GM21381 (cell line): Measurements from ENCODE around the gene EPHA4.
A peak's percentile ranks its signal among the peaks of the same experiment; 100 is the strongest.

Experiments used
- ATAC-seq: cut with Tn5 transposase; IDR thresholded peaks from one replicate; pipeline ENCODE4 v1.9.1; 2021; ENCODE audit warnings: mild to moderate bottlenecking, moderate library complexity; ENCODE audit not compliant: unreplicated experiment

The EPHA4 gene

DNA sequence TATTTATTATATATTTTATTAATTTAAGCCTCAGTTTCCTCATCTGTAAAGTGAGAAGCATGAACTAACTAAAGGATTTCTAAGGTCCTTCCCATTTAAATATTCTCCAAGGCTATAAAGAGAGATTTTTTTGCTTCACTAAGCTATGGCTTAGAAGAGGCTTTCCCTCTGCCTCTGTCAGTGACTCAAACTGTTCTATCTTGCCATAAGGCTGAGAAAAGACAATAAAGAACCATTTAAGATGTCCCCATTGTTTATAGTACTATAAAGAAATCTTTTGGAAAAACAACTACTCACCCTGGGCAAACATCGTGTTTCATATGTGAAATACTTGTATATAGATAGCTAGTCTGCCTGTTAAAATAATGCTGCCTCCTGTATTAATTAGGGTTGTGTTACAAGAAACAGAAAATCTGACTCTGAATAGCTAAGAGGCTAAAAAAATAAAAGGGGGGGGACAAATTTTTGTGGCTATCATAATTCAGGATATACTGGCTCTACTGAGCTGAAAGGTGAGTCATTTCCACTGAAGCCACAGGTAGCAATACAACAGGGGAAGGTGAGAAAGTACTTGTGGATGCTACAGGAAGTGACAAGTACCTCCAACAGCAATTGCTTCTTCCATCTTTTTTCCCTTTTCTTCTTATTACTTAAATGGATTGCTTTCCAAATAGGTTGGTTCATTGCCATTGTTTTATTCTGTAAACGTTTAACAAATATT lies 25.4 kb downstream of the EPHA4 start:
- ATAC-seq, result no peak

DNA sequence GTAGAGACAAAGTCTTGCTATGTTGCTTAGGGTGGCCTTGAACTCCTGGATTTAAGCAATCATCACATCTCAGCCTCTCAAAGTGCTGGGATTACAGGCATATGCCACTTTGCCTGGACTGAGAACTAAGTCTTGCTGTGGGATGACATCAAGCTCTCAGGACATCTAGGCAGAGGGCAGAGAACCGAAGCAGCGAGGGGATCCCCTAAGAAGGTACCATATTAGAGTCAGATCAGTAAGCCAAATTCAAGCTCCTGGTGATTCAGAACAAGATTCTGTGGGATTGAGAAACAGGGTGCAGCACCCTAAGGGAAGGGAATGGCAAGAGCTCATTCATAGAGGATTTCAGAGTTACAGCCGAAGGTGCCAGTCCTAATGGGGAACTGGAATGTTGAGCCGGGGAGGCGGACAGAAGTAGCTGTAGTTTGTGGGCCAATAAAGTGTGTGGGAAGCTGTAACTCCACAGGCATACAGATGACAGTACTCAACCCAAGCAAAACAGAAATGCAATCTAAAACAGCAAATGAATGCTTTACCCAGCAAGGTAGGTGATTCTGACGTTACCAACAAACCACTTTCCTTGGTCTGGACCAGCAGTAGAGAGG lies 30.9 kb downstream of the EPHA4 start:
- no peak for ATAC-seq

DNA sequence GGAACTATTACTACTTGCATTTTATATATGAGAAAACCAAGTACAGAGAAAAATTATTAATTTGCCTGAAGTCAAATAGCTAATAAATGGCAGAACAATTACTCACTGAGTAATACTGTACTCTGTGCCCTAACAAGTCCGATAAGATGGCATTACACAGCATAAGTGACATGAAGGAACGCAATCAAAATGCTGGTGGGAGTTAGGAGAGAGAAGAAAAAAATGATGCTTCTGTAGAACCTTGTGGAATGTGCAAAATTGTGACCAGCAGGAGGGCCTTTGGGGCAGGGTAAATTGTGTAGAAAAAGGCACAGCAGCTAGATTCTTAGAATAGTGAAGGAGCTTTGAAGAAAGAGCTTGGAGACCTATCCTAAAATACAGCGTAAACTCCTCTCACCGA lies 32.9 kb downstream of the EPHA4 start:
- no peak for ATAC-seq

DNA sequence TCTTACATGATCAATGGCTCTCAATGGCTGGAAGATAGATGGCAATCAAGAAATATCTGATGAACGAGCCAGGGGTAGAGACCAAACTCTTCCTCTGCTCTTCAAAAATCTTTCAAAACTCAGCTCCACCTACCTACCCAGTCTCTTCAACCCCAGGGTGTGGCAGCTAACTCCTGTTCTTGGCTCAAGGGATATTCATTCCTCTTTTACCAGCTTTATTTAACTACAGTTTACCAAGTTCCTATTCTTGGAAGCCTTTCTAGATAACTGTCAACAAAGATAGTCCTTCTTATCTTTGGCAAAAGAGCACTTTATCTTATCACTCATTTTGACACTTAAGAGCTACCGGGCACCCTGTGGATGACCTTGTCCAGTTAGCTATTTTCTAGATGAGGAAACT lies 36.3 kb downstream of the EPHA4 start:
- no peak for ATAC-seq

DNA sequence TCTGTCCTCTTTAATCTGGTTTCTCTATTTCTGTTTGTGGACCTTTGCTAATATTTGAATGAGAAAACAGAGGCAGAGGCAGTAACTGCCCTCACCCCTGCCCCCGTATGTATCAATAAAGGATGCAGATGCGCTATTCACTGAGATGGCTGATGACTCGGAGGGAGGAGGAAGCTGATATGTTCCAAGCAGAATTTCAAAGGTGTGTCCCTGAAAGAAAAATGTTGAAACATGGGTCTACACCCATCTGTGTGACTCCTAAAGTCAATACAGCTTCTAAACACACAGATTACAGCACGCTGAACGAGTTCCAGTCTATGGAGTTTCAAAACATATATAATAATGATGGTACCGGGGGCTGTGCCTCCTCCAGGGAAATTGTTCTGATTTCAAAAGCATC lies 38.8 kb downstream of the EPHA4 start:
- no peak for ATAC-seq

DNA sequence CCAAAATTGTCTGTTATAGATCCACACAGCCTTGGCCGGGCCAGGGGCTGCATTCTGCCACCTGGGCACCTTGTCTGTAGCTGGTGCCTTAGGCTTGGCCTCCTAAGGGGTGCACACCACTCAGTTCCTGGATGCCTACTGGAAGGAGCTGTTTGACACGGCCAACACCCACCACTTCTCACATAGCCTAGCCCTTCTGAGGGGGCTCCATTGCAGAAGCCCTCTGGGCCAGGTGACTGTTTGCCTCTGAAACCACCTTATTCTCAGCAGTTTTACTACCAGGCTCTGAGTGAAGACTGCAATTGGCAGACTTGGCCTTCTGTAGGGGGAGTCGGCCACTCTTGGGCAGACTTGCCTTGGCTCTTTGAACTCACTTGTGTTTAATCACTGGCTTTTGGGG lies 39.5 kb downstream of the EPHA4 start:
- no peak for ATAC-seq

DNA sequence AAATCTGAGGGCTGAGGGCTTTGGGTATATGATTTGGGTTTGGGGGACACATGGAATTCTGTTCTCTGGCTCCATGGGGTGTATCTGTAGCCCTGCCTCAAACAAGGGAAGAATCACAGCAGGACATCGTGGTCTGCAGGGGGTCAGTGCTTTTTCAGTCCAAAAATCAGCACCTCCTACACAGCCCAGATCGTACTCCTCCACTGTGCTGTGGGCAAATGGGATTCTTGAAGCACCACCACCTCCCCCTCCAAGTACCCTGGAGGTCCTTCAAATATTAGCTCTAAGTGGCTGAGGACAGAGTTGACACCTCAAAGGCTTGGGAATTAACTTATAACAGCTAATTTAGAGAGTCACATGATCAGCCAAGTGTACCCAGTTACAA lies 41.5 kb downstream of the EPHA4 start:
- ATAC-seq, result no peak

DNA sequence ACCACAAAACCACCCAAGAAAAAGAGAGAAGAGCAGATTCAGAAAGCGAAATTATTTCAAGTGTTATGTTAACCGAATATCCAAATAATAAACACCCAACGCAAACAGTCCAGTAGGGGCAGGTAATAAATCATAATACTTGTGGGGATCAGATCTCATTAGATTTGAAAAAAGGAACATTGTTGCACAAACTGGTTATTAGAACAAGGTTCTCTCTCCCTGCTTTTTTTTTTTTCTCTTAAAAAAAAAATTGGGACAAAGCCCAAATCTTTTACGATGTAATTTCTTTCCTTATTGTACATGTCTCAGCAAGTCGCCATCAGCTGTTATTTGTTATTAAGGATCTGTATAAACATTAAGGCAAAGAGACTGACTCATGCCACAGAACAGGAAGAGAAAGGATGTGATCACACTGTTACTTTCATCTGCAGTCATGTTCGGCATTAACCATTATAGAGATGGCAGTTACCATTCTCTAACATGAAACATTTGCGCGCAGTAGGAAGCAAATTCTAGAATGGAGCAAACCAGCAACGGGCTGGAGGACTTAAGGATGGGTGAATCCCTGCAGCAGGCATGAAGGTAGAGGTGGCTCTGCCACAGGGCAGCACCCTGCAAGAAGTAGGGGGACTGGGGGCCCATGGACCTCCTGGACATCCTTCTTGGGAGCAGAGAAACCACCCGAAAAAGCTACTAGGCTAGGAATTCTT lies 42.0 kb downstream of the EPHA4 start:
- no peak for ATAC-seq

DNA sequence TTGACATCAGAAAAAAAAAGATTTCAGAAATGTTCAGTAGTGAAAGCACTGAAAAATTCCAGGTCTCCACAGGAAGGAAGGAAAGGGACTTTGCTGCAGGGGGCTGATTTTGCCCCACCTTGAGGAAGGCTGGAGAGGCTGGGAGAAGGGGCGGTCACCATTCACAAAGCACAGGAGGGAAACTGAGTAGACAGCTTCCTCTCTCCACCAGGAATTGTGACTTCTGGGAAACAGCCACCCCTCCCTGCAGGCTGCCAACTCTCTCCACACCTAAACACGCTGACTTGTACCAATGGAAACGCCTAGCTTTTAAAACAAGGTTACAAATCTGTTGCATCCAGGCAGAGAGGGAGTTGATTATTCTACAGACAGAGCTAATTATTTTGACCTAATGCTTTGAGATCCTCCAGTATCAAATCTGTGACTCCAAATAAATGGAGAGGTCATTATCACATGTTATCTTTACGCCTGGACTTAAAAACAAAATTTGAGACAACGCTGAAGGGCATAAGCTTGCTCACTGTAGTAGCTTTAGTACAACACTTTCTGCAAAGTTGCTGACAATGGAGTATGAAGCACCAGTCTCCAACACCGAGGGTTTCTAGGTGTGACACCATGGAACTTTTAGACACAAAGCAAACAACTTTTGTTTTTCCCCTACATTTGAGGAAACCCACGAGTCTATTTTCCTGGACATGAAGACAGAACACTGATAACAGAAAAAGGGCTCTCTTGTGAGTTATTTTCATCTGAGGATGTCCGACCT lies 42.7 kb downstream of the EPHA4 start:
- ATAC-seq, result no peak

DNA sequence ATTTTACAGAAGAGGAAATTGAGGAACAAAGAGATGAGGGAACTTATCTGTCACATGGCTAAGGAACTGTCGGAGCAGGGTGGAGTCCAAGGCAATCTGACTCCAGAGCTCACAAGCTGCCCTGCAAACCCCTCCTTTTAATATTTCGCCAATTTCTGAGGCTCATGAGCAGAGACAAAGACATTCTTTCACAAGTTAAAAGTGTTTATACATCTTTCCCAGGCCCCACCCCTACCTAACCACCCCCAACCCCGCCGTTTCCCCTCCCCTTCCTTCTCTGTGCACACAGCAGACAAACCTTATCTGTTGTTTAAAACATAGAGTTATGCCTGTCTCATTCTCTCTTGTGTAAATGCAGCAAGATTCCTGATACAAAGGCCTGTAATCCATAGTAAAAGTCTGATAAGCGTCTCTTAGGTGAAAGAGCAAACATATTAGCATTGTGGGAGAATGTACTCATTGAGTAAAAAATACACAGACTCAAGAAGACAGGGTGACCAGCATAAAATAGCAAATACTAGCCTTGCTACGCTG lies 44.3 kb downstream of the EPHA4 start:
- no peak for ATAC-seq

DNA sequence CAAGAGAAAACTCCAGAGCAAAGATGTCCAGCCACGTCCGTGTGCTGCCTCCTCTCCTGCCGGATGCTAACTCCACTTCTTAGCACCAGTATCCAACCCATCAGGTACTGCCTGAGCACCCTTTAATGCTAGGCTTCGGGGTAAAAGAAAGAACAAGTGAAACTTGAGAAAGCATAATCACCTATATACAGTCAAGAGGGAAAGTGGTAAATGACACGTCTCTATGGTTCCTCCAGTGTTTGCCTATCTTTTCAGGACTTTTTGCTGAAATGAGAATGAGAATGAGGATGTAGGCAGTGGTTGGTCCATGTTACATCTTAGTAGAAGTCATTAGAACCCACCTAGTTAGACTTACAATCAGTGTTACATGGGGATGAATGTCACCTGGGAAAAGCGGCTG lies 47.9 kb downstream of the EPHA4 start:
- no peak for ATAC-seq

DNA sequence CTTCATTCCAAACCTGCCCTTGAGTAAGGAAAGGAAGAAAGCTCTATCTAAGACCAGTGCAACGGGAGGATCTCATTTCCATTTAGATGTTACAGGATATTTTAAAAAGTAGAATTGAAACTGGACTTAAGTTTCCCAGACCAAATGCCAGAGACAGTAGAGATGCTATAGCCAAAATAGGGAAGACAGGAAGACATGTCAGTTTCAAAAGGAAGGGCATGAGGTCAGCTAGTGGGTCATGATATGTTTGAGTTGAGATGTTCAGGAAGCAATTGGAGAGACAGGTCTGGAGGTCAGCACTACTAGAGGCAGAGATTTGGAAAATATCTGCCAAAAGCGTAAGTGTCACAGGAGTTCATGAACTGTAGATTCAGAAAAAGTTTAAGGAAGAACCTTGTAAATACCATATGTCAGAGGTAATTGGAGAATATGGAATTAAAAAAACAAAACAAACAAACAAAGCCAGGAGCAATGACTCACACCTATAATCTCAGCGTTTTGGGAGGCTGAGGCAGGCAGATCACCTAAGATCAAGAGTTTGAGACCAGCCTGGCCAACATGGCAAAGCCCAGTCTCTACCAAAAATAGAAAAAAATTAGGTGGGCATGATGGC lies 50.8 kb downstream of the EPHA4 start:
- ATAC-seq, result no peak

DNA sequence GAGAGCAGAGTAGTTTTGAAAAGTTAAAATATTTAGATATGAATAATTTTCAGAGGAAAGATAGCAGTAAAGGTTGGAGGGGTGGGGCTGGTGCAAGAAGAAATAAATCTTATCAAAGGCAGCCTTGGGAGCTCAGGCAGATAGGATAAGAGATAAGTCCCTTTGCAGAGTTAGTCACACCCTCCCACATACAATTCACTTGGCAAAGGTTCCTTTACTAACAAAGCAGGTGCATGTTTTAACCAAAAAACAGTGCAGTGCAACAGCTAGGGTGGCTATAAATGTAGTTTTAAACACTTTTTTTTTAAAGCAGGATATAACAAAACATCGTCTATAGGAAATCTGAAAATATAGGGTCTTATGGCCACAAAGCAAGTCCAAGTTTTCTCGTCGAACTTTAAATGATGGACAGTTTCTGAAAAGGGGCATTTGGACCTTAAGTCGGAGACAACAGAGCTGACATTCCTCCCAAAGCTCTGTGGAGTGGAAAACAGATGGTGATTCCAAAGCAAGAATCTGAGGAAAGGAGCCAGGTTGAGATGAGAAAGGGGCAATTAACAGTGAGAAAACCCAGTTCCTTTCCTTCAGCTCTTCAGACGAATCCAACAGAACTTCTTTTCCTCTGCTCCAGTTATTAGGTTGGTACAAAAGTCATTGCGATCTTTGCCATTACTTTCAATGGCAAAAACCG lies 53.0 kb downstream of the EPHA4 start:
- no peak for ATAC-seq

DNA sequence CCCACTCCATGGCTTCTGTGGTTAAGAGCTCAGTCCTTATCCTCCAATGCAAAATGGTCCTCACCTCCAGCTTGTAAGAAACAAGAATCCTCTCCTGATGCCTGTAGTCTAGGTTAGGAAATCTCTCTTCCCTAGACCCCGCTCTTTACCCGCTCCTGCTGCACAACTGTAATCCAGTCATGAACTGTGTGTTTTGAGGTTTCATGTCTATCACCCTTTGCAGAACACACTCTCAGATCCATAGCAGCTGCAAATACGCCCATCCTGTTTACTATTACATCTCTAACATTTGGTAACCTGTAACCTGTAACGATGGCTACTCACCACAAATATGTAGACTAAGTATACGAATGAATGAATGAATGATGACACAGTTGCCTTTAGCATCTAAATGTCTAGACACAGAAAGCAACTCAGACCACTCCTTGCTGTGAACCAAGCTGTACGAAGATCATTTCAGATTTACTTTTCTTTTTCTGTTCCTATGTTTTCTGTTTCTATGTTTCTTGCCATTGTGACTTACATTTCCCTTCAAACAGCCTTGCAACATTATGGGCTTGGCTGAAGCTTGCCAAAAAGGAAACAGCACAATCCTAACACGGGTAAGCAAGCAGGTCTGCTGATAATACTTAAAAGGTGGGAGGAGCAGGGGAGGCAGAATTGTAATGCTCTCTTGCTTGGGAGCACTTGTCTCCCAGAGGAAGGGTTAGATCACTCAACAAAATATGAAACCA lies 53.7 kb downstream of the EPHA4 start:
- peak; percentile 54 for ATAC-seq

DNA sequence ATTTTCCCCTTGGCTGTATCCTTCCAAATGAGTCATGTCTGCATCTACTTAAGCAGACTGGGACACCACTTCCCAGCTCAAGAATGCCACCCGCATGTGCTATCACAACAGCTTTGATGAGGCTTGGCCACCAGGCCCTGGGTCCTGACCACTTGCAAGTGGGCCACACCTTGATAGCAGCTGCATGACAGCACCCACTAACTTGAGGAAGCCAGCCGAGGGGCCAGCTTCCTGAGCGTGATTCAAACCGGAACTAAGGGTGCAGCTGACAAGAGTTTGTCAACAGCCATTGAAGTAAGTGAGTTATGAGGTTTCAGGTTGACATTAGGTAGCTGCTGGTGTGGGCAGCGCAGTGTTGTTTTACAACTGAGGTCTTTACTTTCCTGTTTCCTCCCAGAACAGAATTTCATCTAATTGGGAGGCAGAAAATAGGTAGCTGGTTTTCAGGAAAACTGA lies 54.4 kb downstream of the EPHA4 start:
- peak; percentile 93 for ATAC-seq

DNA sequence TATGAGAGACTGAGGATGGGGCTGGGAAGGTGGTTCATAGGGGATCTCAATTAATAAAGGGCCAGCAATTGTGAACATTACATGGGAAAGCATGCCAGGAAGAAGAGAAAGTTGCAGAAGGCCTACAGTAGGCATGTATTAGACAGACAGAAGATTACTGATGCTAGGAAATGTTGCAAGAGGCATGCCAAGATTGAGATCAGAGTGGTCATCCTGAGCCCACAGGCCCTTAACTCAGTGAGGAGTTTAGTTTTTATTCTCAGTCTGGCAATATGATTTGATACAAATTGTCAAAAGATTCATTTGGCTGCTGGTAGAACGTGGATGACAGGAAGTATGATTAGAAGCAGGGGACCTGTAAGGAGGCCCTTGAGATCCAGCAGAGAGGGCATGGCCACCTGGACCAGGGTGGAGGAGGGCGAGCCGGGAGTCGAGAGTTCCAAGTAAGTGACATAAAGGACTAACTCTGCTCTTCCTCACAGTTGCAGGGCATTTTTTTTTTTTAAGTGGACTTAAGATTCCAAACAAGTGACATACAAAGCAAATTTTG lies 54.9 kb downstream of the EPHA4 start:
- no peak for ATAC-seq

DNA sequence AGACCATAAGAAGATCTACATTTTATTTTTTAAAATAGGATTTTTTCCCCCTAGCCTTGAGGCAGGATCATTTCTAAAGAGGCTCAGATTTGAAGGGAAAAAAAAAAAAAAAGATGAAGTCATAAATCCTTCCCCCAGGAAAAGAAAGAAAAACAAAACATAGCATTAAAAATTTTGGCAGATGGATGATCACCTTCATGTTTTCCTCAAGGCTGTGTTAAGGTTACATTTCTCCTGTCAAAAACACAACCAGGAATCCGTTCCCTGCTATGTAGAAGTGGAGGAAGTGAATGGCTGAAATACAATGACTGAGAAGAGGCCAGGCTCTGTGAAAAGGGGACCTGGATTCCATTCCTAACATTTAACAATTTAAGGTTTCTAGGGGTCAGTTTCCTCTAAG lies 56.2 kb downstream of the EPHA4 start:
- ATAC-seq, result no peak

DNA sequence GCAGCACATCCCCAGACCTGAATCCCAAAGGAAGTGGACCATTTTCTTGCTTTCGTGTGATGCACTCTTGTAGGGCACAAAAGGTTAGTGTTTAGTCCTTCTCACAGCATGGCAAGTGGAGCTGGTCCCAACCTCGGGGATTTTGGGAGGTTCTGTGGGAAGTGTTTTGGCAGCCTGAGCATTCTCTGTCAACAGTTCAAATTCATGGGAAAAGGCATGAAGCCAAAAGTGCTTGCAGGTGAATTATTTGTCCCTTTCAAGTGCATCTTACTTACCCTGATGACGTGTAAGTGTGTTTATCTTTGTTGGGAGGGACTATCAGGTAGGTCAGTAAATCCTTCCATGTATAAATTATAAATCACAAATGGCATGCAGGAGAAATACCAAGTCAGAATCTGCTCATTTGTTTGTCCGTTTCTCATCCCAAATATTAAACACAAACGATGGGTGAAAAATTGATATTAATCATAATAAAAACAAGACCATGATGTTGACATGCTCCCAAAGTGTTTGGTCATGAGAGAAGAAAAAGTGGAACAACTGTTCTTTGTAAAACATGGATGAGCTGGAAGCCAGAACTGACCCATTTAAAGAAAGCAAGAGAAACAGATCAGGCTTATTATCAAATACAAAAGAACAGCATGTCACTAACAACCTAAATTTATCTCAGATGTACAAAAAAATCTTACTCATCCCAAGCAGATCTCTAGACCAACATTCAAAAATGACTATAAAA lies 57.6 kb downstream of the EPHA4 start:
- ATAC-seq, result no peak

DNA sequence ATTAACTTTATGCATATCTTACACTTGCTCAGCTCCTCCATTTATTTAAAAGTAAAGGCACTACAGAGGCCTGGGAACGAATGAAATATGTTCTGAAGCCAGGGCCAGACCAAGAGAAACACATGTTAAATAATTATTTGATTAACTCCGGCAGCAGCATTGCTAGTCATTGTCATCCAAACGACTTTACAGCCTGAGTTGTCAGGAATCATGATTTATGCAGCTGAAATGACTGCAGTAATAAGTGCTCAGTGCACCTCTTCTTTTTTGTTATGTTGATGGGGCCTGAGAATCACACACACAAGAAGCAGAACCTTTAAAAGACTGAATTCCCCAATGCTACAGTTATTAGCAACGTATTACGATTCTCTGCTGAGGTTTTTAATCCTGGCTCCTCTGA lies 58.9 kb downstream of the EPHA4 start:
- ATAC-seq, result no peak
